Measurements from ENCODE around the gene MOG. TPM values are rescaled to one million over a fixed set of nuclear protein-coding genes. Genes with fewer than 3 reads are reported as not detected.

MOG gene
- total RNA-seq, 1 experiment from 2014 or later: 0.55 TPM

DNA sequence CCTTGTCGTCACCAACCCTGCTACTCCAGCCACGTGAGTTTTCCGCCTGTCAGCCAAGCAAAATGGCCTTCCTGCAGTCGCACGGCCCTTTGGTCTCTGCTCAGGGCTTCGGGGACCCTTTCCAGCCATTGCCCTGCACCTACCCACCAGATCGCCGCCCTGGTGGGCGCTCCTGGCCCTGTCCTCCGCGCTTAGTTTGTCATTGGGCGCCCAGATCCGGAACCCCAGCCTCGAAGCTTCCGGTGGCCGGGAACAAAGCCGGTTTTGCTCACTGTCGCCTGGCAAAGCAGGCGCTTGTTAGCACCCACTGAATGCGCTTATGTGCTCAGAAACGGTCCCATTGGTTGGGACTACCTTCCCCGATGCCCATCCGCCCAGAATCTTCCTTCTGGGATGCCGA is 23.5 kb downstream of the MOG start:
- POLR2A ChIA-PET: no interaction called here
- no peak for ATAC-seq

GRCh38 chr6:29680904-29681303 is 24.0 kb downstream of the MOG start, which contains the start of gene ZFP57:
TSS of gene ZFP57 (minus strand) at chr6:29681152. CDS start at chr6:29677003, 4,149 bp downstream.
- Mint-ChIP-seq H3K36me3 (peaks cover 8% of the 10 kb centered on the region), H3K4me1 (peaks cover 56% of the 10 kb centered on the region), H3K27me3 (ENCODE audit: low read depth) (peaks cover 5% of the 10 kb centered on the region; the same call in 1 of the 2 replicates), H3K4me3 (peak within 1 kb of the TSS; percentile 59), H3K27ac (peak within 1 kb of the TSS; percentile 72), H3K9me3 (peaks cover 11% of the 10 kb centered on the region)
- ChIA-PET POLR2A (interaction anchor here (2.7 kb wide), 1 partner anchor 31 kb away, joined by 8 read pairs; no protein-coding TSS in a partner anchor), CTCF (interaction anchor here (0.7 to 12.4 kb wide), 4 partner anchors 14 to 41 kb away, joined by 3 to 405 read pairs (median 13); no protein-coding TSS in a partner anchor)
- no peak for DNase-seq (ENCODE audit: low spot score)
- no peak for TF ChIP-seq NFE2L1 (CRISPR knock-in tag; IDR thresholded peaks at IDR 0.05)
- no peak for TF ChIP-seq PREB (CRISPR knock-in tag; IDR thresholded peaks at IDR 0.05; ENCODE audit: borderline replicate concordance)
- ATAC-seq: no peak

More for the DNA sequence above, 23.5 kb downstream of the MOG start:
- DNase-seq (ENCODE audit: low spot score): peak; percentile 40
- CTCF ChIA-PET: interaction anchor here (1.0 to 12.4 kb wide), 4 partner anchors 14 to 168 kb away, joined by 3 to 405 read pairs (median 13); no protein-coding TSS in a partner anchor
- H3K27me3 Mint-ChIP-seq (ENCODE audit: low read depth): peaks cover 6% of the 10 kb centered on the region; the same call in 1 of the 2 replicates
- peak overlapping the region; percentile 72 for H3K27ac Mint-ChIP-seq
- peak overlapping the region; percentile 59 for H3K4me3 Mint-ChIP-seq
- peaks cover 7% of the 10 kb centered on the region for H3K36me3 Mint-ChIP-seq
- H3K4me1 Mint-ChIP-seq: peaks cover 59% of the 10 kb centered on the region
- H3K9me3 Mint-ChIP-seq: peaks cover 9% of the 10 kb centered on the region
- 0 out of 2 replicates have a peak, but pooled peaks have one; percentile 30 for TF ChIP-seq PRRX2 (CRISPR knock-in tag; IDR thresholded peaks at IDR 0.05)
- TF ChIP-seq CREM (CRISPR knock-in tag; IDR thresholded peaks at IDR 0.05): no peak
- TF ChIP-seq CTCF (IDR thresholded peaks at IDR 0.05): peak; percentile 42

- ATAC-seq (no peak), DNase-seq (ENCODE audit: low spot score) (no peak)
- Mint-ChIP-seq H3K4me1 (peaks cover 48% of the 10 kb centered on the region), H3K4me3 (no peak overlapping the region), H3K36me3 (peaks cover 8% of the 10 kb centered on the region), H3K9me3 (peaks cover 11% of the 10 kb centered on the region), H3K27ac (no peak overlapping the region), H3K27me3 (ENCODE audit: low read depth) (peaks cover 2% of the 10 kb centered on the region; the same call in 1 of the 2 replicates)
- 0 out of 2 replicates have a peak, but pooled peaks have one; percentile 43 for TF ChIP-seq ZNF121 (CRISPR knock-in tag; IDR thresholded peaks at IDR 0.05)
- no peak for TF ChIP-seq SP1 (CRISPR knock-in tag; conservative IDR thresholded peaks at IDR 0.05)
- ChIA-PET POLR2A (interaction anchor here (0.7 to 2.7 kb wide), 2 partner anchors 32 to 40 kb away, joined by 7 to 8 read pairs; no protein-coding TSS in a partner anchor), CTCF (interaction anchor here (0.7 to 12.4 kb wide), 4 partner anchors 15 to 357 kb away, joined by 3 to 405 read pairs (median 4); no protein-coding TSS in a partner anchor)
Measured at GRCh38 chr6:29681811-29682210, 24.9 kb downstream of the MOG start.

GRCh38 chr6:29685718-29686326 is 28.9 kb downstream of the MOG start:
- H3K27ac Mint-ChIP-seq: no peak overlapping the region
- peaks cover 8% of the 10 kb centered on the region for H3K36me3 Mint-ChIP-seq
- H3K4me3 Mint-ChIP-seq: no peak overlapping the region
- H3K9me3 Mint-ChIP-seq: peaks cover 11% of the 10 kb centered on the region
- ChIA-PET CTCF (interaction anchor here (0.8 to 12.4 kb wide), 9 partner anchors 10 to 68 kb away, joined by 3 to 405 read pairs (median 4); partner anchors contain the start of gene GABBR1), POLR2A (interaction anchor here (1.6 kb wide), 1 partner anchor 36 kb away, joined by 7 read pairs; no protein-coding TSS in a partner anchor)
- H3K27me3 Mint-ChIP-seq (ENCODE audit: low read depth): peaks cover 2% of the 10 kb centered on the region; the same call in 1 of the 2 replicates
- H3K4me1 Mint-ChIP-seq: peaks cover 15% of the 10 kb centered on the region
- DNase-seq (ENCODE audit: low spot score): peak; percentile 84
- ATAC-seq: peak; percentile 88
- TF ChIP-seq KAT7 (CRISPR knock-in tag; IDR thresholded peaks at IDR 0.05; ENCODE audit: borderline replicate concordance) (no peak), MXD4 (CRISPR knock-in tag; IDR thresholded peaks at IDR 0.05; ENCODE audit: borderline replicate concordance) (no peak), FOXJ3 (CRISPR knock-in tag; IDR thresholded peaks at IDR 0.05; ENCODE audit: borderline replicate concordance) (no peak), PRDM15 (CRISPR knock-in tag; IDR thresholded peaks at IDR 0.05) (no peak), CREM (CRISPR knock-in tag; IDR thresholded peaks at IDR 0.05) (no peak; the same call in 1 of the 2 replicates), ETV6 (CRISPR knock-in tag; IDR thresholded peaks at IDR 0.05) (peak; percentile 54; the same call in 1 of the 2 replicates), ZNF512 (CRISPR knock-in tag; IDR thresholded peaks at IDR 0.05; ENCODE audit: borderline replicate concordance) (no peak), SMAD4 (CRISPR knock-in tag; IDR thresholded peaks at IDR 0.05) (no peak)
- TF ChIP-seq, protein P1, sequence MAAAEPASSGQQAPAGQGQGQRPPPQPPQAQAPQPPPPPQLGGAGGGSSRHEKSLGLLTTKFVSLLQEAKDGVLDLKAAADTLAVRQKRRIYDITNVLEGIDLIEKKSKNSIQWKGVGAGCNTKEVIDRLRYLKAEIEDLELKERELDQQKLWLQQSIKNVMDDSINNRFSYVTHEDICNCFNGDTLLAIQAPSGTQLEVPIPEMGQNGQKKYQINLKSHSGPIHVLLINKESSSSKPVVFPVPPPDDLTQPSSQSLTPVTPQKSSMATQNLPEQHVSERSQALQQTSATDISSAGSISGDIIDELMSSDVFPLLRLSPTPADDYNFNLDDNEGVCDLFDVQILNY (CRISPR knock-in tag; IDR thresholded peaks at IDR 0.05): no peak
- TF ChIP-seq, protein P2, sequence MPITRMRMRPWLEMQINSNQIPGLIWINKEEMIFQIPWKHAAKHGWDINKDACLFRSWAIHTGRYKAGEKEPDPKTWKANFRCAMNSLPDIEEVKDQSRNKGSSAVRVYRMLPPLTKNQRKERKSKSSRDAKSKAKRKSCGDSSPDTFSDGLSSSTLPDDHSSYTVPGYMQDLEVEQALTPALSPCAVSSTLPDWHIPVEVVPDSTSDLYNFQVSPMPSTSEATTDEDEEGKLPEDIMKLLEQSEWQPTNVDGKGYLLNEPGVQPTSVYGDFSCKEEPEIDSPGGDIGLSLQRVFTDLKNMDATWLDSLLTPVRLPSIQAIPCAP (CRISPR knock-in tag; IDR thresholded peaks at IDR 0.05): no peak
